ENCODE measurements around the gene TMC5.

TMC5 gene

GRCh38 chr16:19528666-19529065, 111.0 kb downstream of the TMC5 start:
- TF ChIP-seq, protein P1, sequence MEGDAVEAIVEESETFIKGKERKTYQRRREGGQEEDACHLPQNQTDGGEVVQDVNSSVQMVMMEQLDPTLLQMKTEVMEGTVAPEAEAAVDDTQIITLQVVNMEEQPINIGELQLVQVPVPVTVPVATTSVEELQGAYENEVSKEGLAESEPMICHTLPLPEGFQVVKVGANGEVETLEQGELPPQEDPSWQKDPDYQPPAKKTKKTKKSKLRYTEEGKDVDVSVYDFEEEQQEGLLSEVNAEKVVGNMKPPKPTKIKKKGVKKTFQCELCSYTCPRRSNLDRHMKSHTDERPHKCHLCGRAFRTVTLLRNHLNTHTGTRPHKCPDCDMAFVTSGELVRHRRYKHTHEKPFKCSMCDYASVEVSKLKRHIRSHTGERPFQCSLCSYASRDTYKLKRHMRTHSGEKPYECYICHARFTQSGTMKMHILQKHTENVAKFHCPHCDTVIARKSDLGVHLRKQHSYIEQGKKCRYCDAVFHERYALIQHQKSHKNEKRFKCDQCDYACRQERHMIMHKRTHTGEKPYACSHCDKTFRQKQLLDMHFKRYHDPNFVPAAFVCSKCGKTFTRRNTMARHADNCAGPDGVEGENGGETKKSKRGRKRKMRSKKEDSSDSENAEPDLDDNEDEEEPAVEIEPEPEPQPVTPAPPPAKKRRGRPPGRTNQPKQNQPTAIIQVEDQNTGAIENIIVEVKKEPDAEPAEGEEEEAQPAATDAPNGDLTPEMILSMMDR (conservative IDR thresholded peaks at IDR 0.05), result no peak

GRCh38 chr16:19532601-19533000, 114.9 kb downstream of the TMC5 start:
- H3K27ac ChIP-seq, result no peak overlapping the region
- TF ChIP-seq, protein P1 (conservative IDR thresholded peaks at IDR 0.05), result no peak

More at GRCh38 chr16:19528666-19529065, 111.0 kb downstream of the TMC5 start:
- no peak overlapping the region for H3K27ac ChIP-seq

GRCh38 chr16:19540241-19540970, 122.7 kb downstream of the TMC5 start:
- H3K27ac ChIP-seq, result peak overlapping the region; percentile 62
- TF ChIP-seq, protein P1 (conservative IDR thresholded peaks at IDR 0.05), result no peak

DNA sequence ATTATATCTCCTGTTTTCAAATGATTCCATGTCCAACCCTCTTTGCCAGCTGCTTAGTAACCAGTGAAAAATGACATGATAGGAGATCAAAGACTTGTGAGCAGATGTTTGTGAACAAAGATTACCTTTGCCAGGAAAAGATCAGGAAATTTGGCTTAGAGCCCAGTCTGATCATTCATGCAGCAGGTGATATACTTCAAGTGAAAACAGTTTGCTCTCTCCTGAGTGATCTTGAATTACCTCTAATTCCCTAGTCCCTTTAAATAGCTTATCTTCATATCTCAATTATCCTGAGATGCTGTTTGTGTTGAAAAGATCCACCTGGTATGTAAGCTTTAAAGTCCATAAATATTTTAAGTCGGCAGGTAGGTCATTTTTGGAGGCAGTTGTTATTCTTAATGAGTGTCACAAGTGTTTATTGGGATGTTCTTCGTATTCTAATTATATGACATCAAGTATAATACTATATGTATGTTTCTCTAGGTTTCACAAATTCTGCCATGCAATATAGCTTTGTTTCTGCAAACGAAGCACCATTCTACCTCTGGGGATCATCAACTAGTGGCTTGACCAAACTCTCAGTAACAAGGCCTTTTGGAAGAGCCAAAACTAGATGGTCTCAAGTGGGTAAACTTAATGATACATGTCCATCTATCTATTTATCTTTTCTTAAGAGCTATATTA, 124.6 kb downstream of the TMC5 start:
- H3K27ac ChIP-seq, result peak overlapping the region; percentile 62
- TF ChIP-seq, protein P1 (conservative IDR thresholded peaks at IDR 0.05), result no peak

DNA sequence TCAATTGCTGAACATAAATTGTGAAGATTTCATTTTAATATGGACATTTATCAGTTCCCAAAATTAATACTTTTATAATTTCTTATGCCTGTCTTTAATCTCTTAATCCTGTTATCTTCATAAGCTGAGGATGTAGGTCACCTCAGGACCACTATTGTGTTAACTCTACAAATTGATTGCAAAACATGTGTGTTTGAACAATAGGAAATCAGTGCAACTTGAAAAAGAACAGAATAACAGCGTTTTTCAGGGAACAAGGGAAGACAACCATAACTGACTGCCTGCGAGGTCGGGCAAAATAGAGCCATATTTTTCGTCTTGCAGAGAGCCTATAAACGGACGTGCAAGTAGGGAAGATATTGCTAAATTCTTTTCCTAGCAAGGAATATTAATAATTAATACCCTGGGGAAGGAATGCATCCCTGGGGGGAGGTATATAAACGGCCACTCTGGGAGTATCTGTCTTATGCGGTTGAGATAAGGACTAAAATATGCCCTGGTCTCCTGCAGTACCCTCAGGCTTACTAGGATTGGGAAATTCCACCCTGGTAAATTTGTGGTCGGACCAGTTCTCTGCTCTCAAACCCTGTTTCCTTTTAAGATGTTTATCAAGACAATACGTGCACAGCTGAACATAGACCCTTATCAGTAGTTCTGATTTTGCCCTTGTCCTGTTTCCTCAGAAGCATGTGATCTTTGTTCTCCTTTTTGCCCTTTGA, 125.8 kb downstream of the TMC5 start:
- peak overlapping the region; percentile 62 for H3K27ac ChIP-seq

DNA sequence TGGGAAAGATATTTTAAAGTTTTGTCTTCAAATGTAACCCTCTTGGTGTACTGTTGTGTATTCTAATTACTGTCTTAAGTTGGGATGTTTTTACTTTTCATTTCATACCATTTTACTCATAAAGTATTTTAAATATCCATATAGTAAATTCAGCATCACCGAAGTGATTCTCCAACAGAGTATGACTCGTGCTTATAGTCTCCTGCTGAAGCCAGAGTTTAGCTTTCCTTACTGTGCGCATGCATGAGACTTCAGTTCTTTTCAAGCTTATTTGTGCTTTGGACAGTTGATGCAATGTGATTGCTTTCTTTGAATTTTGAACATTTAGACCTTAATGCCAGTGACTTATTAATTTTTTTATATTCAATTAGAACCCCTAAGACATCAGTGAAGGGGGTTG, 130.5 kb downstream of the TMC5 start:
- H3K27ac ChIP-seq, result no peak overlapping the region
- TF ChIP-seq, protein P1 (conservative IDR thresholded peaks at IDR 0.05), result no peak
